ENCODE data around the gene C4orf50.
"Not testable (repeated sequence)": the region's sequence is repeated elsewhere in the genome, so short reads cannot be mapped to it uniquely, and the experiment has no call there.

C4orf50 gene

DNA sequence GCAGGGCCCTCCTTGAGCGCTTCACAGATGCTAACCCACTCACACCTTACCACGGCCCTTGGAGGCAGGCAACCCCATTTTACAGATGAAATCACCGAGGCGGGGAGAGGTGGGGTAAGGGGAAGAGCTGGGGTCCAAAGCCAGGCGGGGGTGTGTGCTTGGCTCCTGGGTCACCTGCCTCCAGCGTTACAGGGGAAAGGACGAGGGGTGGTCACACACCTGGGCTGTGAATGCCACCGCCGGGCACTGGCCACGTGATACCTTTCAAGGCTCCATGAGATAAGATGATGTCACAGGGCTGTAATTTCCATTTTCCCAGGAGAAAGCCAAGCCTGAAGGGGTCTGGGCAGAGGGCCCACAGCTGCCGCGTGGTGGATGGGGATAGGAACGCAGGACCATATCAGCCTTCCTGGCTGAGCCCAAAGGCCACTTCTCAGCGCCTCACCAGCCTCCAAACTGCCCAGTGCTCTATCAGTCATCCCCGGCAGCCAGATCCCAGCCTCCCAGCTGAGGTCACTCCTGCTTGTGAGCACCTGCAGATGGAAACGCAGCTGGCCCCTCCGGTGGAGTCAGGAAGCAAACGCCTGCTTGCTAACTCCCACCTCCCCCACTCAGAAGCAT lies 62.9 kb downstream of the C4orf50 start:
- no peak for DNase-seq

GRCh38 chr4:5954056-5954760 lies 64.0 kb downstream of the C4orf50 start:
- TF ChIP-seq GATA1 (IDR thresholded peaks at IDR 0.05; ENCODE audit: low read depth, low read length) = no peak
- no peak for TF ChIP-seq POLR2A (IDR thresholded peaks at IDR 0.05; ENCODE audit: low read length)
- DNase-seq = no peak

More for the DNA sequence above, 62.9 kb downstream of the C4orf50 start:
- TF ChIP-seq POLR2A (IDR thresholded peaks at IDR 0.05; ENCODE audit: low read length) (no peak), GATA1 (IDR thresholded peaks at IDR 0.05; ENCODE audit: low read depth, low read length) (no peak)

DNA sequence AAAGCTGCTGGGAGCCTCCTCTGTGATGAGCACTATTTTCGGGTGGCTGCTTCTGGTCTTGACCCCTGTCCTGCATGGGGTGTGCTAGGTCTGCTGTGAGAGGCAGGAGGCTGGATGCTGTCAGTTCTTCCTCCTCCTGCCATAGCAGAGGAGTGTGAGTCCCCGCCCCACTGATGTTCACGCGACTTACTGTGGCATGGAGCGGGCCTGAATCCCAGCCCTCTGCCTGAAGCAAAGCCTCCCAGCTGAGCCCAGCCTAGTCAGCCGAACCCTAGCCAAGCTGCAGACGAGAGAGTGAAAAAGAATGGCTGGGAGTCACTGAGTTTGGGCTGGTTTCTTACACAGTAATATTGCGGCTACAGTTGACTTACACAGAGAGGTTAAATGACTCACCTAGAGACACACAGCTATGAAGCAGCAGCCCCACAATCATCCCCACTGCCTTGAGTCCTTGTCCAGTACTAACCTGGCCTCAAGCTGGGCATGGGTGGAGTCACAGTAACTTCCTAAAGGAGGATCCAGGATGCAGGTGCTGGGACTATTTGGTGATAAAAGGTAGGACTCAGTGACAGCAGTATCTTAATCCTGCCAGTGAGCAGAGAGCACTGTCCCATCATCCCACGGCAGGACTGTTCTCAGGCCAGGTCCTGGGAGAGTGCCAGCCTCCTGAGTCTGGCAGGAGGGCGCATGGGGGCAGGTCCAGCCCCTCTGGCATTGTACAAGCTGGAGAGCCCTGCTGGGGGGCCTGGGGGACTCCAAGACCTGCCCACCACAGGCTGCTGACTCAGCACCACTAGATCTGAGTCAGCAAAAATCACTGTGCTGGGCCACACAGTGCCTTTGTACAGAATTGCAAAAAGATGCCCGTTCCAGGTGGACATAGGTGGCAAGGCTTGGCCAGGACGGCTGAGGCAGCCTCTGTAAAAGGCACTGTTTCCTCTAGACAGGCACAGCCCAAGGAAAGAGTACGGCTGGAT lies 65.0 kb downstream of the C4orf50 start:
- DNase-seq = no peak
- TF ChIP-seq POLR2A (IDR thresholded peaks at IDR 0.05; ENCODE audit: low read length) (no peak), GATA1 (IDR thresholded peaks at IDR 0.05; ENCODE audit: low read depth, low read length) (no peak)

DNA sequence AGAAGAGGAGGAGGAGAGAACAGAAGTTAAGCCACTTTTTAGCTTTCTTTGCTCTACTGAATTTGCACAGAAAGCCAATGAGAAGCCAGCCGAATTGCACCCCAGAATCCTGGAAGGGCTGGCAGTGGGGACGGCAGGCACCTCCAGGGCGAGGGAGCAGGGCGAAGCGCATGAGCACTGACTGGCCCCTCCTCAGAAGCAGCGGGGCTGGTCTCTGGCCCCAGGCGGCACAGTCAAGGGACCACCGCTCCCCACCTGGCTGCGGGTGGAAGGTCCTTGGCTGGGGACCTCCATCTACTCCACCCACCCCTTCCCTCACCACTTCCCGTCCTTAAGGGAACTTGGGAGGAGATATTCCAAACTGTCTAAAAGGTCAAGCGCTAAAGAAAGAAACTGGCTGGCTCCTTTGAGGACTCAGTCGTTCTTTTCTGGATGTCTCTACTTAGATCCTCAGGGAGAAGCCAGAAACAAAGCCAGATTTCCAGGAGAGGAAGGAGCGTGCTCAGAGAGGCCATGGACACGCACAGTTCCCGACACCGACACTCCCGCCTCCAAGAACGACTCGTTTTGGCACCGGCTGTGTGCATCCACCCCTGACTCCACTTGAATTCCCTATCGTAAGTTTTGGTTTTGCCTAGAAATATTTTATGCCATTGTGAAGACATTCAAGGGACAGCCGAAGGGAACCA lies 65.8 kb downstream of the C4orf50 start:
- no peak for DNase-seq
- TF ChIP-seq GATA1 (IDR thresholded peaks at IDR 0.05; ENCODE audit: low read depth, low read length) = no peak

GRCh38 chr4:5946653-5947052 lies 71.6 kb downstream of the C4orf50 start:
- not testable (repeated sequence) for DNase-seq

GRCh38 chr4:5945936-5946335 lies 72.3 kb downstream of the C4orf50 start:
- no peak for DNase-seq
- TF ChIP-seq GATA1 (IDR thresholded peaks at IDR 0.05; ENCODE audit: low read depth, low read length) (no peak), POLR2A (IDR thresholded peaks at IDR 0.05; ENCODE audit: low read length) (no peak)

- TF ChIP-seq POLR2A (IDR thresholded peaks at IDR 0.05; ENCODE audit: low read length) (no peak), GATA1 (IDR thresholded peaks at IDR 0.05; ENCODE audit: low read depth, low read length) (no peak)
- DNase-seq = no peak
Measured at GRCh38 chr4:5945171-5945570, 73.1 kb downstream of the C4orf50 start.

- DNase-seq = no peak
- TF ChIP-seq GATA1 (IDR thresholded peaks at IDR 0.05; ENCODE audit: low read depth, low read length) (no peak), POLR2A (IDR thresholded peaks at IDR 0.05; ENCODE audit: low read length) (no peak)
Measured at GRCh38 chr4:5943561-5943960, 74.7 kb downstream of the C4orf50 start.

DNA sequence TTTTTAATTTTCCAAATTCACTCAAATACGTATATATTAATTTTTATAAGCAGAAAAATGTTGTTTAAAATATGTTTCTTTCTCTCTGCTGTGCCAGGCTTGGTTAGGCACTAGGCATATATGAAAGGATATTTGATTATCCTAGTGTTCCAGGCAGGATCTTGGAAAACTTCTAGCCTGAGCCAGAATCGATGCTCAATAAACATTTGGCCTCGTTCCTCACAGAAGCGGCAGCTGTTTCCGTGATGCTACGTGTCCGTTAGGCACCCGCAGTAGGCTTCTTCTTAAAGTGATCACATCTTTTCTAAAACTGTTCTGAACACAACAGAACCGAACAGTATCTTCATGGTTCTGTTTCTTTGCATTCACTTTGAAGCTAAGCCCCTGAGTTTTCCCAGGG lies 75.3 kb downstream of the C4orf50 start:
- TF ChIP-seq POLR2A (IDR thresholded peaks at IDR 0.05; ENCODE audit: low read length) (no peak), GATA1 (IDR thresholded peaks at IDR 0.05; ENCODE audit: low read depth, low read length) (no peak)
- DNase-seq = no peak

DNA sequence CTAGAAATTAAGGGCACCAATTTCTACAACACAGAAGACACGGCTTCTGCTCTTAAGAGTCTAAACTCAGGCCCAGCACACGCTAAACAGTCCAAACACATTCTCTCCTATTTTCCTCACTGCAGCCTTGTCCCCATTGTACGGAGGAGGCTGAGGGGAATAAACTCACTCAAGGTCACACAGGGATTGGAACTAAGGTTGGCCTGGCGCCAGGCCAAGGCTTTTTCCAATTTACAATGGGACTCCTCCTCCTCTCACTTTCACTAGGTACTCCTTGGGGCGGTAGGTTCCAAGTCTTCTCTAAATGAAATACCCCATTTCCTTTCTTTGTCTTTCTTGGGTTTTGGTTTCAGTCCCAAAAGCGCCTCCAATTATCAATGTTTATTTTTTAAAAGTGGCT lies 76.6 kb downstream of the C4orf50 start:
- TF ChIP-seq POLR2A (IDR thresholded peaks at IDR 0.05; ENCODE audit: low read length) (no peak), GATA1 (IDR thresholded peaks at IDR 0.05; ENCODE audit: low read depth, low read length) (no peak)
- DNase-seq = no peak

- no peak for DNase-seq
- TF ChIP-seq POLR2A (IDR thresholded peaks at IDR 0.05; ENCODE audit: low read length) = no peak
- no peak for TF ChIP-seq GATA1 (IDR thresholded peaks at IDR 0.05; ENCODE audit: low read depth, low read length)
Measured at GRCh38 chr4:5940470-5941203, 77.6 kb downstream of the C4orf50 start.

- DNase-seq = no peak
- no peak for TF ChIP-seq GATA1 (IDR thresholded peaks at IDR 0.05; ENCODE audit: low read depth, low read length)
- no peak for TF ChIP-seq POLR2A (IDR thresholded peaks at IDR 0.05; ENCODE audit: low read length)
Measured at GRCh38 chr4:5933996-5934831, 84.0 kb downstream of the C4orf50 start.

Measured in erythroblast (primary cell).